Smooth muscle cell (in vitro differentiated cells): ENCODE results near the gene OVOL2. TPM values are rescaled to one million over a fixed set of nuclear protein-coding genes. Genes with fewer than 3 reads are reported as not detected.
A peak's percentile ranks its signal among the peaks of the same experiment; 100 is the strongest.
"Not testable (repeated sequence)": the region's sequence is repeated elsewhere in the genome, so short reads cannot be mapped to it uniquely, and the experiment has no call there.

Experiments used
- DNase-seq: peaks from one replicate; lab custom pipeline; 2025; ENCODE audit not compliant: unreplicated experiment; lab: John Stamatoyannopoulos, UW
- H2AFZ ChIP-seq: fragments of 200-600 bp; sonication (generic); 2 replicates; pipeline ENCODE4 v1.6.0; 2016; ENCODE audit warnings: antibody characterized with exemption, low read depth, mild to moderate bottlenecking
- H3F3A ChIP-seq: fragments of 200-600 bp; sonication (generic); 2 replicates; pipeline ENCODE4 v1.6.0; 2017; ENCODE audit warnings: antibody characterized with exemption, low read depth
- H3K27ac ChIP-seq: fragments of 200-600 bp; sonication (generic); 2 replicates; pipeline ENCODE4 v1.5.1; 2016; ENCODE audit warnings: low read depth, mild to moderate bottlenecking
- H3K27me3 ChIP-seq: fragments of 200-600 bp; sonication (generic); 2 replicates; pipeline ENCODE4 v1.6.1; 2016; ENCODE audit warnings: low read depth, mild to moderate bottlenecking
- H3K36me3 ChIP-seq: fragments of 200-600 bp; sonication (generic); 2 replicates; pipeline ENCODE4 v1.5.1; 2016; ENCODE audit warnings: low read depth
- H3K4me1 ChIP-seq: fragments of 200-600 bp; sonication (generic); 2 replicates; pipeline ENCODE4 v1.5.1; 2016; ENCODE audit warnings: low read depth
- H3K4me2 ChIP-seq: fragments of 200-600 bp; sonication (generic); 2 replicates; pipeline ENCODE4 v1.6.0; 2016; ENCODE audit warnings: mild to moderate bottlenecking
- H3K4me3 ChIP-seq: fragments of 200-600 bp; sonication (generic); 2 replicates; pipeline ENCODE4 v1.5.1; 2016; ENCODE audit warnings: mild to moderate bottlenecking
- H3K79me2 ChIP-seq: fragments of 200-600 bp; sonication (generic); 2 replicates; pipeline ENCODE4 v1.6.0; 2016; ENCODE audit warnings: low read depth, mild to moderate bottlenecking
- H3K9ac ChIP-seq: fragments of 200-600 bp; sonication (generic); 2 replicates; pipeline ENCODE4 v1.6.0; 2016; ENCODE audit warnings: low read depth
- H3K9me3 ChIP-seq: fragments of 200-600 bp; sonication (generic); replicated peaks from 2 replicates; pipeline ENCODE4 v1.5.1; 2016; ENCODE audit warnings: low read depth
- H4K20me1 ChIP-seq: fragments of 200-600 bp; sonication (generic); 2 replicates; pipeline ENCODE4 v1.6.0; 2016; ENCODE audit warnings: low read depth
- WGBS: methylation state at CpG from one replicate; pipeline ENCODE4 v1.1.7; 2016; ENCODE audit warnings: low lambda C conversion rate; 5-methylcytosine and 5-hydroxymethylcytosine counted together
- polyA plus RNA-seq: library from polyadenylated mRNA; unstranded; fragments of >200 nt; fragmentation: Nextera tagmentation; extraction: Ambion mirVana; gene quantifications from 2 replicates; pipeline ENCODE4 v1.2.1, GENCODE V29; 2016
- total RNA-seq: library from RNA; depleted of rRNA; stranded (reverse); fragments of >200 nt; gene quantifications from 2 replicates; pipeline ENCODE4 v1.2.3, GENCODE V29; 2014
- TF ChIP-seq, protein P1 (sequence below): fragments of 200-600 bp; sonication (generic); IDR thresholded peaks from 2 replicates; pipeline ENCODE4 v1.5.1; 2017; ENCODE audit warnings: borderline replicate concordance, mild to moderate bottlenecking, antibody characterized with exemption; ENCODE audit not compliant: insufficient read depth, poor library complexity, severe bottlenecking

The OVOL2 gene
- total RNA-seq: 1.1 TPM in 1 of 2 replicates, not detected in the other
- polyA plus RNA-seq: not detected in 2 replicates

GRCh38 chr20:18057101-18057993 is at the start of gene OVOL2:
TSS of gene OVOL2 (minus strand) at chr20:18057916. CDS start at chr20:18057634, 282 bp downstream.
- no peaks in the 10 kb centered on the region for H3K9me3 ChIP-seq
- WGBS: 2% methylated on average over 48 of the region's 73 CpGs
- H3K27me3 ChIP-seq: peaks cover 99% of the 10 kb centered on the region
- no peaks in the 10 kb centered on the region for H3F3A ChIP-seq
- H3K36me3 ChIP-seq: no peaks in the 10 kb centered on the region
- H3K4me2 ChIP-seq: peak within 1 kb of the TSS; percentile 87
- peak within 1 kb of the TSS; percentile 46 for H2AFZ ChIP-seq
- peak within 1 kb of the TSS; percentile 56 for H3K4me3 ChIP-seq
- peaks cover 24% of the 10 kb centered on the region for H3K4me1 ChIP-seq
- no peaks in the 10 kb centered on the region for H3K79me2 ChIP-seq
- TF ChIP-seq, protein P1, sequence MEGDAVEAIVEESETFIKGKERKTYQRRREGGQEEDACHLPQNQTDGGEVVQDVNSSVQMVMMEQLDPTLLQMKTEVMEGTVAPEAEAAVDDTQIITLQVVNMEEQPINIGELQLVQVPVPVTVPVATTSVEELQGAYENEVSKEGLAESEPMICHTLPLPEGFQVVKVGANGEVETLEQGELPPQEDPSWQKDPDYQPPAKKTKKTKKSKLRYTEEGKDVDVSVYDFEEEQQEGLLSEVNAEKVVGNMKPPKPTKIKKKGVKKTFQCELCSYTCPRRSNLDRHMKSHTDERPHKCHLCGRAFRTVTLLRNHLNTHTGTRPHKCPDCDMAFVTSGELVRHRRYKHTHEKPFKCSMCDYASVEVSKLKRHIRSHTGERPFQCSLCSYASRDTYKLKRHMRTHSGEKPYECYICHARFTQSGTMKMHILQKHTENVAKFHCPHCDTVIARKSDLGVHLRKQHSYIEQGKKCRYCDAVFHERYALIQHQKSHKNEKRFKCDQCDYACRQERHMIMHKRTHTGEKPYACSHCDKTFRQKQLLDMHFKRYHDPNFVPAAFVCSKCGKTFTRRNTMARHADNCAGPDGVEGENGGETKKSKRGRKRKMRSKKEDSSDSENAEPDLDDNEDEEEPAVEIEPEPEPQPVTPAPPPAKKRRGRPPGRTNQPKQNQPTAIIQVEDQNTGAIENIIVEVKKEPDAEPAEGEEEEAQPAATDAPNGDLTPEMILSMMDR: no peak
- H4K20me1 ChIP-seq: no peaks in the 10 kb centered on the region
- H3K27ac ChIP-seq: no peak within 1 kb of the TSS
- DNase-seq: no peak
- H3K9ac ChIP-seq: no peak within 1 kb of the TSS

DNA sequence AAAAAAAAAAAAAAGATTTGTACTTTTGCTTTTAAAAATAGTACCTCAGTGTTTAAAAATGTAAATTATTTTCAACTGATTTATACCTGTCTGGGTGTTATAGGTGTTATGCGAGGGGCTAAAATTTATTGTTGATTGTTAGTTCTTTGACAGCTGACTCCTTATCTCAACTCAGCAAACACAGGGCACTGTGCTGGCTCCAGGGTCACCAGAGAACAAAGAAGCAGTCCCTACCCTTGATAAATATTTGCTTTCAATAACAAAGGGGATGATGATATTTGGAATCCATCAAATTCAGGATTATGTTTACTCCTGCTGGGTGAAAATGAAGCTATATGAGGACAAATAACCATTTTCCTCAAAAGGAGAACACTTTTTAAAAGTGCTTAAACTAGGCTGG is 45.8 kb upstream of the OVOL2 start:
- H3K4me3 ChIP-seq: no peak overlapping the region
- H3K9ac ChIP-seq: no peak overlapping the region
- H3K27me3 ChIP-seq: no peaks in the 10 kb centered on the region
- no peak overlapping the region for H3K27ac ChIP-seq
- H2AFZ ChIP-seq: no peak overlapping the region
- H3K9me3 ChIP-seq: no peaks in the 10 kb centered on the region
- H3K79me2 ChIP-seq: no peaks in the 10 kb centered on the region
- H3K36me3 ChIP-seq: no peaks in the 10 kb centered on the region
- no peak for DNase-seq
- no peaks in the 10 kb centered on the region for H4K20me1 ChIP-seq
- no peaks in the 10 kb centered on the region for H3F3A ChIP-seq
- 90% methylated on average over 1 of the region's 1 CpG for WGBS
- no peak overlapping the region for H3K4me2 ChIP-seq
- no peaks in the 10 kb centered on the region for H3K4me1 ChIP-seq
- TF ChIP-seq, protein P1: no peak

GRCh38 chr20:18101125-18101810 is 43.6 kb upstream of the OVOL2 start:
- H2AFZ ChIP-seq: no peak overlapping the region
- H3K79me2 ChIP-seq: no peaks in the 10 kb centered on the region
- TF ChIP-seq, protein P1: no peak
- no peak overlapping the region for H3K4me3 ChIP-seq
- H3K4me1 ChIP-seq: no peaks in the 10 kb centered on the region
- H3K36me3 ChIP-seq: no peaks in the 10 kb centered on the region
- H3K27ac ChIP-seq: no peak overlapping the region
- no peak overlapping the region for H3K9ac ChIP-seq
- no peaks in the 10 kb centered on the region for H4K20me1 ChIP-seq
- no peak overlapping the region for H3K4me2 ChIP-seq
- DNase-seq: no peak
- WGBS: 50% methylated on average over 7 of the region's 7 CpGs
- H3K9me3 ChIP-seq: no peaks in the 10 kb centered on the region
- H3F3A ChIP-seq: no peaks in the 10 kb centered on the region
- no peaks in the 10 kb centered on the region for H3K27me3 ChIP-seq

DNA sequence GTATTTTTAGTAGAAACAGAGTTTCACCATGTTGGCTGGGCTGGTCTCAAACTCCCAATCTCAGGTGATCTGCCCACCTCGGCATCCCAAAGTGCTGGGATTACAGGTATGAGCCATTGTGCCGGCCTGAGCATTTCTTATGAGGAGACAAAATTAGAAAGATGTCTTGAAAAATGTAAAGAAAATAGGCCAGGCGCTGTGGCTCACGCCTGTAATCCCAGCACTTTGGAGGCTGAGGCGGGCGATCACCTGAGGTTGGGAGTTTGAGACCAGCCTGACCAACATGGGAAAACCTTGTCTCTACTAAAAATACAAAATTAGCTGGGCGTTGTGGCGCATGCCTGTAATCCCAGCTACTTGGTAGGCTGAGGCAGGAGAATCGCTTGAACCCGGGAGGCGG is 42.9 kb upstream of the OVOL2 start:
- not testable (repeated sequence) for DNase-seq, H3K4me3 ChIP-seq, H3K27ac ChIP-seq, H3K9me3 ChIP-seq, H3F3A ChIP-seq, H3K36me3 ChIP-seq, H3K4me1 ChIP-seq, H3K79me2 ChIP-seq, H3K27me3 ChIP-seq, H3K9ac ChIP-seq, H3K4me2 ChIP-seq, H4K20me1 ChIP-seq, H2AFZ ChIP-seq
- WGBS: 96% methylated on average over 11 of the region's 11 CpGs
